Measurements from ENCODE around the gene TAF12. TPM values are rescaled to one million over a fixed set of nuclear protein-coding genes. Genes with fewer than 3 reads are reported as not detected.

Gene TAF12
- polyA plus RNA-seq, 3 donors = 26.0 to 33.7 (median 32.5) TPM

GRCh38 chr1:28565726-28566125, 77.1 kb downstream of the TAF12 start:
- DNase-seq (ENCODE audit: extremely low read depth in 1 of 11, low read depth in 9 of 11, low spot score in 4 of 11) = no peak

- no peak for DNase-seq (ENCODE audit: extremely low read depth in 1 of 11, low read depth in 9 of 11, low spot score in 4 of 11)
Observed at GRCh38 chr1:28565040-28565439, 77.8 kb downstream of the TAF12 start.

- DNase-seq (ENCODE audit: extremely low read depth in 1 of 11, low read depth in 9 of 11, low spot score in 4 of 11) = no peak
Observed at GRCh38 chr1:28564310-28564709, 78.6 kb downstream of the TAF12 start.

GRCh38 chr1:28560886-28561285, 82.0 kb downstream of the TAF12 start:
- DNase-seq (ENCODE audit: extremely low read depth in 1 of 11, low read depth in 9 of 11, low spot score in 4 of 11) = no peak

Other genes starting within 250 kb of the TAF12 start
- gene RCC1, start 137.0 kb downstream of the TAF12 start, polyA plus RNA-seq (ENCODE audit: insufficient read length in 3 of 3) = 10 to 100 TPM; 30.8 to 39.7 (median 31.7) TPM
- gene TRNAU1AP, start 90.0 kb downstream of the TAF12 start, polyA plus RNA-seq (ENCODE audit: insufficient read length in 3 of 3) = 10 to 100 TPM; 21.7 to 28.8 (median 26.6) TPM
- 1 to 10 TPM; 2.2 to 3.9 (median 3.1) TPM for gene RAB42, start 50.8 kb downstream of the TAF12 start, polyA plus RNA-seq (ENCODE audit: insufficient read length in 3 of 3)
- not detected for gene RNU11, start 5.5 kb upstream of the TAF12 start, polyA plus RNA-seq (ENCODE audit: insufficient read length in 3 of 3)
- 10 to 100 TPM; 16.8 to 17.6 (median 17.5) TPM for gene GMEB1, start 25.7 kb upstream of the TAF12 start, polyA plus RNA-seq (ENCODE audit: insufficient read length in 3 of 3)
- gene YTHDF2, start 93.9 kb upstream of the TAF12 start, polyA plus RNA-seq (ENCODE audit: insufficient read length in 3 of 3) = 100 to 1,000 TPM in 1 of 3 donors, 10 to 100 TPM in 2; 82.8 to 112 (median 94.4) TPM
- under 1 TPM; 0.33 to 0.56 (median 0.40) TPM for gene OPRD1, start 169.1 kb upstream of the TAF12 start, polyA plus RNA-seq (ENCODE audit: insufficient read length in 3 of 3)

Data from renal cortex interstitium (tissue), 11 donors.